ENCODE measurements around the gene PROP1.
"Not testable (repeated sequence)": the region's sequence is repeated elsewhere in the genome, so short reads cannot be mapped to it uniquely, and the experiment has no call there.

The PROP1 gene

DNA sequence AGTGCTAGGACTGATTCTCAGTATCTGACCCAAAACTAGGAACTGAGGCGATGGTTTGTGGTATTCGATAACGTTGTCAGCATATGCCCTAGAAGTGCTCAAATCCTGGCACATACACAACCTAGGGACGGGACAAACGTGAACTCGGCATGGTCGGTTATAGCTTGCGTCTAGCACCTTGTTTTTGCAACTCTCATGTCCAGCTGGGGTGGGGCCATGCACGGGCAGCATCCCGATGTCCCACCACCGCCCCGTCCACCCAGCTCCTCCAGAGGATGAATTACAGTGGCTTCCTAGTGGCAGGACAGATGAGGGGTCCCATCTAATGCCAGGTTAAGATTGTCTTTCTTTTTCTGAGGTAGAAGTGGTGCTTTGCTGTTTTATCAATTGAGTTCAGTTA, 31.6 kb downstream of the PROP1 start:
- DNase-seq = no peak
- TF ChIP-seq, protein P1, sequence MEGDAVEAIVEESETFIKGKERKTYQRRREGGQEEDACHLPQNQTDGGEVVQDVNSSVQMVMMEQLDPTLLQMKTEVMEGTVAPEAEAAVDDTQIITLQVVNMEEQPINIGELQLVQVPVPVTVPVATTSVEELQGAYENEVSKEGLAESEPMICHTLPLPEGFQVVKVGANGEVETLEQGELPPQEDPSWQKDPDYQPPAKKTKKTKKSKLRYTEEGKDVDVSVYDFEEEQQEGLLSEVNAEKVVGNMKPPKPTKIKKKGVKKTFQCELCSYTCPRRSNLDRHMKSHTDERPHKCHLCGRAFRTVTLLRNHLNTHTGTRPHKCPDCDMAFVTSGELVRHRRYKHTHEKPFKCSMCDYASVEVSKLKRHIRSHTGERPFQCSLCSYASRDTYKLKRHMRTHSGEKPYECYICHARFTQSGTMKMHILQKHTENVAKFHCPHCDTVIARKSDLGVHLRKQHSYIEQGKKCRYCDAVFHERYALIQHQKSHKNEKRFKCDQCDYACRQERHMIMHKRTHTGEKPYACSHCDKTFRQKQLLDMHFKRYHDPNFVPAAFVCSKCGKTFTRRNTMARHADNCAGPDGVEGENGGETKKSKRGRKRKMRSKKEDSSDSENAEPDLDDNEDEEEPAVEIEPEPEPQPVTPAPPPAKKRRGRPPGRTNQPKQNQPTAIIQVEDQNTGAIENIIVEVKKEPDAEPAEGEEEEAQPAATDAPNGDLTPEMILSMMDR (IDR thresholded peaks at IDR 0.05; ENCODE audit: low read depth, low read length, missing control alignments) = no peak
- Histone ChIP-seq H3K27me3 (replicated peaks) (no peaks in the 10 kb centered on the region), H3K36me3 (replicated peaks) (no peaks in the 10 kb centered on the region), H3K4me3 (ENCODE audit: low read depth, low read length) (no peak overlapping the region), H3K27ac (no peak overlapping the region)
- in situ Hi-C loops (cut with HindIII; ENCODE audit: low pct_ligation_motif_present, low sequenced_read_pairs) = no loop called here

DNA sequence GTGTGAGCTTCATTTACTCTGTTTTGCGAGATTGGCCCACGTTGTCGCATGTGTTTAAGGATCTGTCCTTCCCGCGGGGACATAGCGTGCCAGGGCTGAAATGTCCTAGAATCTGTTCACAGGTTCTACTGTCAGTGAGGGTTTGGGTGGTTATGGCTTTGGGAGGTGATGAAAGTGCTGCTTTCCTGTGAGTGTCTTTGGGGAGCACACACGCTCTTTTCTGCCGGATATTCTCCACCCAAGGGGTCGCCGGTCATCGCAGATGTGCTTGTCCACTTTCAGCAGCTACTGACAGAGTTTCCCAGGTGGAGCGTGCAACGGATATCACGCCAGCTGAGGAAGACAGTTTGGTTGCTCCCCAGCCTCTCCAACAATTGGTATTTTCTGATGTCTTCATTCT, 32.1 kb downstream of the PROP1 start:
- in situ Hi-C loops (cut with HindIII; ENCODE audit: low pct_ligation_motif_present, low sequenced_read_pairs) = no loop called here

DNA sequence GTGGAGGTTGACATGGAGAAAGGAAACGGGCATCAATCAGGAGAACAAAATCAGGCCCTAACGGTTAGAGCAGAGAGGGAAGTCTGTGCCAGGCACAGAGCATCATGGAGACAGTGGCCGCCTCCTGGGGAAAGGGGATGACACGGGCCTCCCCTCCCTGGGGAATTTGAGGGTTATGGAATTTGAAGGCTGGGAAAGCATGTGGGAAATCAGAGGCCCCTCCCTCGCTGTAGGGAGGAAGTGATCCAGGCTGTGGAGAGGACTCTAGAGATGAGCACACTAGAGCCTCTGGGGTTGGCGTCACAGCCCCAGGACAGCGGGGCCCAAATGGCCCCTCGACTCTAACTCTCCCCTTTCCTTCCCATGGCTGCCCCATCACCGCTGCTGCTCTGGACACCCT, 36.7 kb downstream of the PROP1 start:
- Histone ChIP-seq H3K4me3 (ENCODE audit: low read depth, low read length) (no peak overlapping the region), H3K27ac (no peak overlapping the region), H3K27me3 (replicated peaks) (no peaks in the 10 kb centered on the region), H3K36me3 (replicated peaks) (no peaks in the 10 kb centered on the region)
- in situ Hi-C loops (cut with HindIII; ENCODE audit: low pct_ligation_motif_present, low sequenced_read_pairs) = no loop called here
- TF ChIP-seq, protein P1 (IDR thresholded peaks at IDR 0.05; ENCODE audit: low read depth, low read length, missing control alignments) = no peak
- no peak for DNase-seq

More for the DNA sequence above, 32.1 kb downstream of the PROP1 start:
- no peak for DNase-seq
- Histone ChIP-seq H3K36me3 (replicated peaks) (no peaks in the 10 kb centered on the region), H3K4me3 (ENCODE audit: low read depth, low read length) (no peak overlapping the region), H3K27ac (no peak overlapping the region), H3K27me3 (replicated peaks) (no peaks in the 10 kb centered on the region)
- TF ChIP-seq, protein P1 (IDR thresholded peaks at IDR 0.05; ENCODE audit: low read depth, low read length, missing control alignments) = no peak

DNA sequence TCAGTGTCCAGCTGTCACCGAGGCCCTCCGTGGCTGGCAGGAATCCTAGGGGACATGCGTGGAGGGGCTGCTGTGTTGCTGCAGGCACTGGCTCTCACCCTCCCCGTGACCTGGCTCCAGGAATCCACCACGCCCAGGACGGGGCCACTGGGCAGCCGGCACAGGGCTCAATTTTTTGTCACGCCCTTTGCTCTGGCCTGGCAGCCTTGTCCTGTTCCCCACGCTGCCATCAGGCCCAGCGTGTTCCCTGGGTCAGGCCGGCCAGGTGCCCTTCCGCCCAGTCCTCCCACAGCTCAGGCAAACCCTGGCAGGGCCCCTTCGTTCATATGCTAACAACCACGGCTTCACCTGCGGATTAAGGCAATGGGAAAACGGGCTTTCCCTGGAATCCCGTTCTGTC, 37.3 kb downstream of the PROP1 start:
- TF ChIP-seq, protein P1 (IDR thresholded peaks at IDR 0.05; ENCODE audit: low read depth, low read length, missing control alignments) = no peak
- Histone ChIP-seq H3K27ac (no peak overlapping the region), H3K27me3 (replicated peaks) (no peaks in the 10 kb centered on the region), H3K4me3 (ENCODE audit: low read depth, low read length) (no peak overlapping the region), H3K36me3 (replicated peaks) (no peaks in the 10 kb centered on the region)
- in situ Hi-C loops (cut with HindIII; ENCODE audit: low pct_ligation_motif_present, low sequenced_read_pairs) = no loop called here
- no peak for DNase-seq

DNA sequence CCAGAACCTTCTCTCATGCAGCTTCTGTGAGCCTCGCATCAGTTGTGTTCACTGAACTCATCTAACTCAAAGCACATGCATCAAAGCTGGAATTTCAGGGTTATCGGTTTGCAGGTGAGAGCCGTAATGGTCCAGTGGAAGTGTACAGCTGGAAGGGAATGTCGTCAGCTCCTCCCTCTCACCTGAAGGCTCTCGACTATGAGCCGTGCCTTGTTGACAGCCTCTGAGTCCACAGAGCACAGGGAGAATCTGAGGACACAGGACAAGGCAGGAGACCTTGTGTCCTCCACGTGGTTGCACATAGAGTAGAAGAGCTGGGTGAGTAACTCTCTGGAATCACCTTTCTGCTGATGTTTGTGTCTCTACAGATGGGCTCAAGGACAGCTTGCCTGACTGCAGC, 38.8 kb downstream of the PROP1 start:
- H3K27me3 ChIP-seq (replicated peaks) = no peaks in the 10 kb centered on the region
- TF ChIP-seq, protein P1 (IDR thresholded peaks at IDR 0.05; ENCODE audit: low read depth, low read length, missing control alignments) = no peak
- H3K27ac ChIP-seq = no peak overlapping the region
- H3K4me3 ChIP-seq (ENCODE audit: low read depth, low read length) = no peak overlapping the region
- in situ Hi-C loops (cut with HindIII; ENCODE audit: low pct_ligation_motif_present, low sequenced_read_pairs) = no loop called here
- no peak for DNase-seq
- H3K36me3 ChIP-seq (replicated peaks) = no peaks in the 10 kb centered on the region

DNA sequence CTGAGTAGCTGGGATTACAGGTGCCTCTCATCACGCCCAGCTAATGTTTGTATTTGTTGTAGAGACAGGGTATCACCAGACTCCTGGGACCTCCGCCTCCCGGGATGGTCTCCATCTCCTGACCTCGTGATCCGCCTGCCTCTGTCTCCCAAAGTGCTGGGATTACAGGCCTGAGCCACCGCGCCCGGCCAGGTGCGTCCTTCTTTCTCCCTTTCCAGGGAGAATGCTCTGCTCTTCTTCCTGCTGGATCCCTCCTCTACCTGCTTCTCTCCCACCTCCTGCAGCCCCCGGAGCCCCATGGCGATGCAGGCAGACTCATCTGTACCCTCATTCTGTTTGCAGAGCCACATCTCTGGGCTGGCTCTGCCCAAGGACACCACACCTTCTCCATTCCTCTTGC, 42.9 kb downstream of the PROP1 start:
- H3K4me3 ChIP-seq (ENCODE audit: low read depth, low read length); H3K27me3 ChIP-seq (replicated peaks); DNase-seq; in situ Hi-C loops (cut with HindIII; ENCODE audit: low pct_ligation_motif_present, low sequenced_read_pairs); H3K27ac ChIP-seq; H3K36me3 ChIP-seq (replicated peaks): not testable (repeated sequence)

DNA sequence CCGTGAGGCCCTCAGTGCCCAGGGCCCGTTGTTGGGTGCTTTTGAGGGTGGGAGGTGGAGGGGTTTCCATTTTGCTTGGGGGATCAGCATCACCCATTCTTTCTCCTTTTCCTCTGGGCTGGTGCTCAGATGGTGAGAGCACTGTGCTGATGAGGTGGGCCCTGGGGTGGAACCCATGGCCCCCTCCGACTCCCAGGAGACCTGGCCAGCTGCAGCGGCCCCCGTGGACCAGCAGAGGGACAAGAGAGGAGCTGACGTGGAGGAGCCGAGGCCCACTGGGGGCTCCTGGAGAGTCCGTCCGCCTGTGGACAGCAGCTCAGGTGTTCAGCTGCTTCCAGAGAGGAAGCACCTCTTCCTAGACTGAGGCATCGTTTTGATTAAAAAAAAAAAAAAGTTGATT, 46.4 kb downstream of the PROP1 start:
- H3K27ac ChIP-seq; DNase-seq; H3K27me3 ChIP-seq (replicated peaks); H3K36me3 ChIP-seq (replicated peaks); H3K4me3 ChIP-seq (ENCODE audit: low read depth, low read length); in situ Hi-C loops (cut with HindIII; ENCODE audit: low pct_ligation_motif_present, low sequenced_read_pairs): not testable (repeated sequence)

DNA sequence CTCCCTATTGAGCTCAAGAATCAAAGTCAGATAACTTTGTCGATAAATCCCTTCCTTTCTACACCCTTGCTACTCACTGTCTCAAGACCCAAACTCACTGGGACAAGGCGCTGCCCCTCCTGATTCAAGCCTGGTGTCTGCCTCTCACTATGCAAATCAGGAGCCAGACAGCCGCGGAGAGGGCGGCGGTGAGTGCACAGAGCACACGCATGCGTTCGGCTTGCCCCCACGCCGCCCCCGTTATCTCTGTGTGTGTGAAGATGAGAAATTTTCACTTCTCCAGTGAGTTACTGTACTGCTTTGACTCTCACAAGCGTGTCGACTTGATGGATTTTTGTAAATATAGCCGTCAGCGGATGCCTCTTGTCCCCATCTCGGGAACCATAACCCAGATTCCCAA, 47.0 kb downstream of the PROP1 start:
- H3K36me3 ChIP-seq (replicated peaks); DNase-seq; H3K4me3 ChIP-seq (ENCODE audit: low read depth, low read length); H3K27ac ChIP-seq; in situ Hi-C loops (cut with HindIII; ENCODE audit: low pct_ligation_motif_present, low sequenced_read_pairs); H3K27me3 ChIP-seq (replicated peaks): not testable (repeated sequence)

DNA sequence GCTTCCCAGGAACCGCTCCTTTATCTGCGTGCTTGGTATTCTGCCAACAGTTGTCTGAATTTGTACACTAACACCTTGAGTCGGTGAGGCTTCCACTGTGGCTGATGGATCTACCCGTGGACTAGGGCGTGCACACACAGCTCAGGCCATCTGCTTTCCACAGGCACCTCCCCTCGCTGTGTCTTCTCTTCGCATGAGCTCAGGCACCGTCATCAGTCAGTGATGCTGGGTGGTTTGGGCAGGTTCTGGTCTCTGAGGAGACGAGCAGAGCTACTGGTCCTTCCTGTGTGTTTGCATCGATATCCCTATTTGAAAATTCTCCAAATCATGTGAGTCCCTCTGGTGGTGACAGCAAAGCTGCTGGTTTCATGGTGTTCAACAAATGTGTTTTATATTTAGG, 48.1 kb downstream of the PROP1 start:
- H3K36me3 ChIP-seq (replicated peaks); H3K4me3 ChIP-seq (ENCODE audit: low read depth, low read length); DNase-seq; H3K27me3 ChIP-seq (replicated peaks); H3K27ac ChIP-seq; in situ Hi-C loops (cut with HindIII; ENCODE audit: low pct_ligation_motif_present, low sequenced_read_pairs): not testable (repeated sequence)

DNA sequence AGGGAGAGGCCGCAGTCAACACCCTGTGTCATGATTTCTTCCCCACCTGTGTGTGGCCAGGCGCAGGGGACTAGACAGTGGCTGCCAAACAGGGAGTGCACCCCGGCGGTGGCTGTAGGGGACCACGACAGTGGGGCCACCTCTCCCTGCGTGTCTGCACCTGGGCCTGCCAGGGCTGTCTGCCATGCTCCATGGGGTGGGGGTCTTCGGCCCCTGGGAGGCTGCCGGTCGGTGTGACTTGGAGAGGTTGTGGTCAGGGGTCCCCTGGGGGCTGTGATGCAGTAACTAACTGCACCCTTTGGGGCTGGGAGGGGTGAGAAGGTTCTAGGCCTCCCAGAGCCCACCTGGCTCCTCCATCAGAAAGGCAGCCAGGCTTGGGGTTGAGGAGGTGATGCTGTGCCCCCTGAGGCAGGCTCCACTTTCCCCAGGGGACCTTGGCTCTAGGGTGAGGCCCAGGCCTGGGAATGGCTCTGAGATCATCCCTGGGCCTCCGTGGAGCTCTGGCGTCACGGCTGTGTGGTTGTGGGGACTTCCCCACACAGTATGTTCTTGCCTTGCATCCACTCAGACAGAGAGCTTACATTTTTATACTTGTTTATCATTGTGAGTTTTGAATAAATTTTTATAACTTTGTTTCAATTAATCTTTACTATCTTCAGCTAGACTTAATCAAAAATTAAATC, 50.3 kb downstream of the PROP1 start:
- H3K36me3 ChIP-seq (replicated peaks); H3K4me3 ChIP-seq (ENCODE audit: low read depth, low read length); in situ Hi-C loops (cut with HindIII; ENCODE audit: low pct_ligation_motif_present, low sequenced_read_pairs); H3K27ac ChIP-seq; H3K27me3 ChIP-seq (replicated peaks); DNase-seq: not testable (repeated sequence)

All from brain microvascular endothelial cell (primary cell).